Neural cell (in vitro differentiated cells): Measurements from ENCODE around the gene IFITM10.

Experiments
- EP300 ChIP-seq: fragments of 450-650 bp; conservative IDR thresholded peaks from 2 replicates; pipeline ENCODE4 v1.6.1; 2014; ENCODE audit warnings: antibody characterized with exemption, mild to moderate bottlenecking, moderate library complexity; ENCODE audit not compliant: poor library complexity, severe bottlenecking
- EZH2 ChIP-seq: fragments of 200-600, 300-800 bp; shearing (Covaris generic), sonication (generic); IDR thresholded peaks from 2 replicates; pipeline ENCODE4 v1.6.1; 2014; ENCODE audit warnings: antibody characterized with exemption, low read length, borderline replicate concordance, mild to moderate bottlenecking; ENCODE audit not compliant: insufficient read depth, poor library complexity, severe bottlenecking
- MXI1 ChIP-seq: fragments of 450-650 bp; conservative IDR thresholded peaks from 2 replicates; pipeline ENCODE4 v1.6.1; 2014; ENCODE audit warnings: antibody characterized with exemption, mild to moderate bottlenecking; ENCODE audit not compliant: poor library complexity, severe bottlenecking
- POLR2AphosphoS5 ChIP-seq: IDR thresholded peaks from 2 replicates; pipeline ENCODE4 v1.6.1; 2012
- RAD21 ChIP-seq: fragments of 450-650 bp; conservative IDR thresholded peaks from 2 replicates; pipeline ENCODE4 v1.6.1; 2014; ENCODE audit warnings: antibody characterized with exemption, mild to moderate bottlenecking, moderate library complexity
- REST ChIP-seq: IDR thresholded peaks from 2 replicates; pipeline ENCODE4 v1.6.1; 2012; ENCODE audit warnings: borderline replicate concordance
- SMC3 ChIP-seq: fragments of 450-650 bp; conservative IDR thresholded peaks from 2 replicates; pipeline ENCODE4 v1.6.1; 2014; ENCODE audit warnings: antibody characterized with exemption, mild to moderate bottlenecking, moderate library complexity; ENCODE audit not compliant: poor library complexity
- TF ChIP-seq, protein P1 (sequence below): fragments of 450-650 bp; IDR thresholded peaks from 2 replicates; pipeline ENCODE4 v1.5.1; 2014; ENCODE audit warnings: antibody characterized with exemption, mild to moderate bottlenecking, moderate library complexity; ENCODE audit not compliant: poor library complexity, severe bottlenecking

DNA sequence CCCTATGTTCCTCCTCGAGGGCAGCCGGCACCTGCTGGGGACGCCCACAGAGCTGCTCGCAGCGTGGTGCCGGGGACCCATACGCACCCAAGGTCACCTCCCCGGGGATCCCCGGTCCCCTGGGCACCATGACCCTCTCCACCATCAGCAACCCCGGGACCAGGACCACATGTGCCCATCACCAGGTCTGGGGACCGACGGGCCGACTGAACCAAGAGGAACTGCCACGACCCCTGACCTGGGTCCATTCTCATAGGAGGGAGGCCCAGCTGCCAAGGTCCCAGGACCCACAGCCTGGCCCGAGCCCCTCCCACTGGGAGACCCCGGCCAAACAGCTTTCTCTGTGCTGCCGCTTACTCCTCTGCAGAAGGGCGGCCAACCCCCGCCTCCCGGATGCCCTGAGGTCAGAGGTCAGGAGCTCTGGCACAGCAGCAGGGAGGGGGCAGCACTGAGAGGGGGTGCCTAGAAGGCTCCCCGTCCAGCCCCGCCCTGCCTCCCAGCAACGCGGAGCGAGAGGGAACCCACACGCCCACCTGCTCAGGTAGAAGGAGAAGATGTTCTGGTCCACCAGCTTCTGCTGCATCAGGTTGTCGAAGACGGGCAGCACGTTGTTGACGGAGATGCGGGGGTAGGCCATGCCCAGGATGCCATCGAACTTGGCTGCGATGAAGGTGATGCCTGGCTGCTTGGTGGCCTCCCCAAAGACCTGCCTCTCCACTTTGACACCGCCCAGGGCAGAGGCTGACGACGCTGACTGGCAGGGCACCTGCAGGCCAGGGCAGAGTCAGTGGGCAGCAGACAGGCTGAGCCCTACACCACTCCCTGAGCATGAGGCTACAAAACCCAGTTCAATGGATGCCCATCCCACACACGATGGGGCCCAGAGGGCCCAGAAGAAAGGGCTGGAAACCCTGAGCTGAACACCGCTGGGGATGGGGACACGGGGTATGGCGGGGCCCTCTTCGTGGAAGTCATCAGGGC, 6.7 kb upstream of the IFITM10 start:
- TF ChIP-seq, protein P1, sequence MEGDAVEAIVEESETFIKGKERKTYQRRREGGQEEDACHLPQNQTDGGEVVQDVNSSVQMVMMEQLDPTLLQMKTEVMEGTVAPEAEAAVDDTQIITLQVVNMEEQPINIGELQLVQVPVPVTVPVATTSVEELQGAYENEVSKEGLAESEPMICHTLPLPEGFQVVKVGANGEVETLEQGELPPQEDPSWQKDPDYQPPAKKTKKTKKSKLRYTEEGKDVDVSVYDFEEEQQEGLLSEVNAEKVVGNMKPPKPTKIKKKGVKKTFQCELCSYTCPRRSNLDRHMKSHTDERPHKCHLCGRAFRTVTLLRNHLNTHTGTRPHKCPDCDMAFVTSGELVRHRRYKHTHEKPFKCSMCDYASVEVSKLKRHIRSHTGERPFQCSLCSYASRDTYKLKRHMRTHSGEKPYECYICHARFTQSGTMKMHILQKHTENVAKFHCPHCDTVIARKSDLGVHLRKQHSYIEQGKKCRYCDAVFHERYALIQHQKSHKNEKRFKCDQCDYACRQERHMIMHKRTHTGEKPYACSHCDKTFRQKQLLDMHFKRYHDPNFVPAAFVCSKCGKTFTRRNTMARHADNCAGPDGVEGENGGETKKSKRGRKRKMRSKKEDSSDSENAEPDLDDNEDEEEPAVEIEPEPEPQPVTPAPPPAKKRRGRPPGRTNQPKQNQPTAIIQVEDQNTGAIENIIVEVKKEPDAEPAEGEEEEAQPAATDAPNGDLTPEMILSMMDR = no peak
- TF ChIP-seq POLR2AphosphoS5 (no peak), EP300 (no peak), EZH2 (no peak), SMC3 (no peak), RAD21 (no peak), MXI1 (no peak), REST (no peak)
